Kidney (tissue), 14 donors: ENCODE results near the gene ERICH2. TPM values are rescaled to one million over a fixed set of nuclear protein-coding genes. Genes with fewer than 3 reads are reported as not detected.

Experiments used
- DNase-seq, 5 donors: peaks; one replicate each; pipeline ENCODE4 v3.0.0-alpha.2; 2013 to 2020
- FAIRE-seq: peaks from 2 replicates; lab custom pipeline; 2012; peaks lifted over from hg19 to GRCh38; lab: Jason Lieb, UNC
- H3K27ac ChIP-seq, 2 donors: one replicate each; pipeline ENCODE4 v1.7.0; 2013; ENCODE audit warnings: low read depth in 2 of 2, low read length in 2 of 2, inconsistent platforms in 1 of 2
- H3K27me3 ChIP-seq: one replicate; pipeline ENCODE4 v1.7.1; 2013; ENCODE audit warnings: low read length, inconsistent platforms; ENCODE audit not compliant: control insufficient read depth, insufficient read depth
- H3K36me3 ChIP-seq, 3 donors: one replicate each; pipeline versions ENCODE4 v1.7.0 to v1.7.1; 2013; ENCODE audit warnings: low read length in 3 of 3, control low read depth in 1 of 3, inconsistent platforms in 1 of 3; ENCODE audit not compliant: insufficient read depth in 3 of 3, control insufficient read depth in 2 of 3
- H3K4me1 ChIP-seq, 3 donors: one replicate each; pipeline versions ENCODE4 v1.7.0 to v1.7.1; 2013; ENCODE audit warnings: low read length in 3 of 3, inconsistent platforms in 1 of 3, low read depth in 1 of 3; ENCODE audit not compliant: control insufficient read depth in 2 of 3, insufficient read depth in 2 of 3
- H3K4me3 ChIP-seq, 3 donors: one replicate each; pipeline versions ENCODE4 v1.7.0 to v1.8.1; 2013; ENCODE audit warnings: low read length in 3 of 3, control low read depth in 1 of 3, inconsistent platforms in 1 of 3
- H3K9ac ChIP-seq, 3 donors: one replicate each; pipeline versions ENCODE4 v1.7.0 to v1.7.1; 2013; ENCODE audit warnings: low read length in 3 of 3, control low read depth in 1 of 3, inconsistent platforms in 1 of 3
- H3K9me3 ChIP-seq, 3 donors: one replicate each; pipeline versions ENCODE4 v1.7.0 to v1.7.1; 2013; ENCODE audit warnings: low read length in 3 of 3, control low read depth in 1 of 3, inconsistent platforms in 1 of 3; ENCODE audit not compliant: control insufficient read depth in 2 of 3, insufficient read depth in 1 of 3
- CTCF ChIP-seq: IDR thresholded peaks from 3 replicates; pipeline ENCODE4 v1.5.1; 2012; ENCODE audit warnings: mild to moderate bottlenecking, moderate library complexity, borderline replicate concordance; ENCODE audit not compliant: insufficient read depth; ENCODE audit errors: extremely low read depth
- intact Hi-C: fragments of 100-400 bp; cut with DNase I; formaldehyde crosslinking; loops from one replicate; pipeline ENCODE4 v1.11.1; 2022
- polyA plus RNA-seq: library from polyadenylated mRNA; stranded (reverse); fragments of 350-450 nt; fragmentation: Illumina TruSeq; extraction: RNeasy Lipid Tissue Mini Kit (QIAGEN cat#74804); gene quantifications from one replicate; pipeline ENCODE4 v1.2.3, GENCODE V29; 2014; ENCODE audit warnings: low read depth, low replicate concordance; ENCODE audit not compliant: insufficient read depth
- total RNA-seq: library from RNA; stranded (reverse); fragmentation: NEBNext Ultra II Directional; extraction: Animal tissue kit (Norgen Biotek cat#: 25700); gene quantifications from one replicate; pipeline ENCODE4 v1.2.1, GENCODE V29; 2021
- donor health status: control.
- donor health status: control.
- donor health status: control.
- donor health status: control.
- donor health status: control.
- donor health status: DM: yes; HTN: yes; CAD: no.
- donor health status: Normal renal cell carcinoma (clear cell type).

Gene ERICH2
- total and polyA plus RNA-seq, 2 donors from 2014 or later, result 0.91 to 4.0 TPM

GRCh38 chr2:170763232-170763631 is 6.9 kb upstream of the ERICH2 start:
- intact Hi-C loops, result no loop called here
- no peak for FAIRE-seq
- no peak overlapping the region for H3K9ac ChIP-seq
- H3K36me3 ChIP-seq, result no peaks in the 10 kb centered on the region
- H3K27me3 ChIP-seq, result no peaks in the 10 kb centered on the region
- H3K4me1 ChIP-seq, result no peaks in the 10 kb centered on the region
- TF ChIP-seq CTCF, result no peak
- no peak overlapping the region for H3K27ac ChIP-seq
- no peaks in the 10 kb centered on the region for H3K9me3 ChIP-seq
- no peak for DNase-seq
- H3K4me3 ChIP-seq, result no peak overlapping the region

GRCh38 chr2:170764880-170765261 is 5.3 kb upstream of the ERICH2 start:
- Histone ChIP-seq H3K27me3 (no peaks in the 10 kb centered on the region), H3K27ac (no peak overlapping the region), H3K9me3 (no peaks in the 10 kb centered on the region), H3K36me3 (no peaks in the 10 kb centered on the region), H3K9ac (no peak overlapping the region), H3K4me1 (no peaks in the 10 kb centered on the region), H3K4me3 (no peak overlapping the region)
- no peak for FAIRE-seq
- TF ChIP-seq CTCF, result no peak
- intact Hi-C loops, result no loop called here
- no peak for DNase-seq

GRCh38 chr2:170766693-170767092 is 3.5 kb upstream of the ERICH2 start:
- no peak overlapping the region for H3K27ac ChIP-seq
- H3K4me3 ChIP-seq, result no peak overlapping the region
- H3K9me3 ChIP-seq, result no peaks in the 10 kb centered on the region
- intact Hi-C loops, result no loop called here
- H3K36me3 ChIP-seq, result no peaks in the 10 kb centered on the region
- H3K4me1 ChIP-seq, result peaks cover 0 to 3% (median 0%) of the 10 kb centered on the region in 3 donors
- no peak for TF ChIP-seq CTCF
- H3K9ac ChIP-seq, result no peak overlapping the region
- H3K27me3 ChIP-seq, result peaks cover 2% of the 10 kb centered on the region
- FAIRE-seq (no peak), DNase-seq (peak in 2 of 5 donors; percentile 2 to 3)
